Common myeloid progenitor, CD34-positive (primary cell): ENCODE measurements around the gene STX8.

Experiments used
- CTCF ChIA-PET: fragments of 350-600 bp; sonication (Branson Sonifier 250); formaldehyde crosslinking; loops from one replicate; lab custom pipeline; 2021; ENCODE audit warnings: antibody characterized with exemption; lab: Charles Lee
- POLR2A ChIA-PET: fragments of 350-600 bp; sonication (Branson Sonifier 250); formaldehyde crosslinking; loops from one replicate; lab custom pipeline; 2021; ENCODE audit warnings: antibody characterized with exemption; lab: Charles Lee
- DNase-seq, 3 donors: peaks; one replicate each; pipeline versions ENCODE4 v3.0.0 to v3.0.0-alpha.2; 2013
- H3K27ac ChIP-seq, 2 experiments: 1 replicate in 1 of 2; 2 replicates in 1 of 2; pipeline ENCODE4 v1.7.0; 2013; ENCODE audit warnings: inconsistent platforms in 2 of 2, low read length in 2 of 2, mild to moderate bottlenecking in 2 of 2, low read depth in 1 of 2, moderate library complexity in 1 of 2; ENCODE audit not compliant: severe bottlenecking in 2 of 2, insufficient read depth in 1 of 2, poor library complexity in 1 of 2
- H3K27me3 ChIP-seq, 5 experiments: replicated peaks in 2 of 5; 1 replicate in 3 of 5; 2 replicates in 2 of 5; pipeline versions ENCODE4 v1.6.1 to v1.7.0; 2013; ENCODE audit warnings: low read length in 4 of 5, mild to moderate bottlenecking in 2 of 5, moderate library complexity in 2 of 5, inconsistent platforms in 1 of 5; ENCODE audit not compliant: insufficient read depth in 5 of 5, control insufficient read depth in 4 of 5
- H3K36me3 ChIP-seq, 4 experiments: 1 replicate in 2 of 4; 2 replicates in 2 of 4; pipeline versions ENCODE4 v1.6.1 to v1.7.0; 2013; ENCODE audit warnings: low read length in 3 of 4, control low read depth in 1 of 4, mild to moderate bottlenecking in 1 of 4; ENCODE audit not compliant: control insufficient read depth in 4 of 4, insufficient read depth in 4 of 4
- H3K4me1 ChIP-seq, 4 experiments: 1 replicate in 3 of 4; 2 replicates in 1 of 4; pipeline versions ENCODE4 v1.6.1 to v1.7.1; 2013; ENCODE audit warnings: low read length in 3 of 4, mild to moderate bottlenecking in 3 of 4, control low read depth in 1 of 4, inconsistent platforms in 1 of 4, moderate library complexity in 1 of 4; ENCODE audit not compliant: control insufficient read depth in 4 of 4, insufficient read depth in 4 of 4; ENCODE audit errors: control extremely low read depth in 1 of 4
- H3K4me3 ChIP-seq, 7 experiments: 1 replicate in 4 of 7; 2 replicates in 3 of 7; pipeline versions ENCODE4 v1.5.1 to v1.7.0; 2013; ENCODE audit warnings: mild to moderate bottlenecking in 7 of 7, low read length in 6 of 7, moderate library complexity in 6 of 7, inconsistent platforms in 2 of 7, low read depth in 2 of 7, control low read depth in 1 of 7; ENCODE audit not compliant: insufficient read depth in 4 of 7, control insufficient read depth in 1 of 7; ENCODE audit errors: extremely low read depth in 1 of 7
- H3K9me3 ChIP-seq, 5 experiments: 1 replicate in 4 of 5; 2 replicates in 1 of 5; pipeline versions ENCODE4 v1.6.1 to v1.7.1; 2013; ENCODE audit warnings: low read length in 4 of 5, mild to moderate bottlenecking in 2 of 5, inconsistent platforms in 1 of 5, low read depth in 1 of 5, moderate library complexity in 1 of 5; ENCODE audit not compliant: control insufficient read depth in 4 of 5, insufficient read depth in 2 of 5; ENCODE audit errors: control extremely low read depth in 1 of 5
- WGBS: methylation state at CpG from one replicate; pipeline ENCODE4 v1.1.5; 2013; ENCODE audit not compliant: insufficient coverage; 5-methylcytosine and 5-hydroxymethylcytosine counted together

The STX8 gene

DNA sequence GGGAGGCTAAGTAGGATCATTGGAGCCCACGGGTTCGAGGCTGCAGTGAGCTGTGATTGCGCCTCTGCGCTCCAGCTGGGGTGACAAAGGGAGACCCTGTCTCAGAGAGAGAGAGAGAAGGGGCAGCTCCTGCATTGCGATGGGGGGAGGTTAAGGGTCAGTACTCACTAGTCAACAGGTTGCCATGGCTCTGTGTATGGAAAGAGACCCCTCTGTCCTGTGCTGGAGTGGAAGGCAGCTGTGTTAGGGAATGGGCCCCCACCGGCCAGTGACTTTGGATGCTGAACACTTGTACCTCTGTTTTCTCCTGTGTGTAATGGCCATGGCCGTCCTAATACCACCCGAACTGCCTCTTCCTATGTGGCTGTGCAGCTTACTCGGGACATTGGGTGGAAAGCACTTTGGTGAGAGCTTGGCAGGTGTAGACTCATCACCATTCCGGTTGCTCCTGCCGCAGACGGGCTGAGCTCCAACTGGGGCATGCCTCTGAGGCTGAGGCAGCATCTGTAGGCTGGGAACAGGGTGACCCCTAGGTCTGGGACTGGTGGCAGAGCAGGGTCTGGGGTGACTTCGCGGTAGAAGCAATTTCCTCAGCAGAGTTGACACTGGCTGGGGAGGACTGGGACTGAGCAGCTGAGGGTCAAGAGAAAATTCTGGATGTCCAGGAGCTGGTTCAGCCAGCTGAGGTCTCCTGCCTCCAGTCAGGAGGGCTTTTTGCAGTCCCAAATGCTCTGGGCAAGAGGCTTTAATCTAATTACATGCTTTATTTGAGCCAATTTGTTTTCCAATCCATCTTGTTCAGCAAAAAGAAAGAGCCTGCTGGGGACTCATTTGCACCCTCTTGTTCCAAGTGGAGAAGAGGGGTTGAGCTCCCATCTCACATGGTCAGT, 369.9 kb downstream of the STX8 start:
- H3K27me3 ChIP-seq, result no peaks in the 10 kb centered on the region
- CTCF ChIA-PET, result no interaction called here
- H3K9me3 ChIP-seq, result no peaks in the 10 kb centered on the region
- DNase-seq, result no peak
- H3K27ac ChIP-seq, result no peak overlapping the region
- H3K4me1 ChIP-seq, result peaks cover under 1 to 39% (median 14%) of the 10 kb centered on the region in 4 experiments
- POLR2A ChIA-PET, result no interaction called here
- WGBS, result 96% methylated on average over 13 of the region's 14 CpGs
- no peak overlapping the region for H3K4me3 ChIP-seq
- no peaks in the 10 kb centered on the region for H3K36me3 ChIP-seq

DNA sequence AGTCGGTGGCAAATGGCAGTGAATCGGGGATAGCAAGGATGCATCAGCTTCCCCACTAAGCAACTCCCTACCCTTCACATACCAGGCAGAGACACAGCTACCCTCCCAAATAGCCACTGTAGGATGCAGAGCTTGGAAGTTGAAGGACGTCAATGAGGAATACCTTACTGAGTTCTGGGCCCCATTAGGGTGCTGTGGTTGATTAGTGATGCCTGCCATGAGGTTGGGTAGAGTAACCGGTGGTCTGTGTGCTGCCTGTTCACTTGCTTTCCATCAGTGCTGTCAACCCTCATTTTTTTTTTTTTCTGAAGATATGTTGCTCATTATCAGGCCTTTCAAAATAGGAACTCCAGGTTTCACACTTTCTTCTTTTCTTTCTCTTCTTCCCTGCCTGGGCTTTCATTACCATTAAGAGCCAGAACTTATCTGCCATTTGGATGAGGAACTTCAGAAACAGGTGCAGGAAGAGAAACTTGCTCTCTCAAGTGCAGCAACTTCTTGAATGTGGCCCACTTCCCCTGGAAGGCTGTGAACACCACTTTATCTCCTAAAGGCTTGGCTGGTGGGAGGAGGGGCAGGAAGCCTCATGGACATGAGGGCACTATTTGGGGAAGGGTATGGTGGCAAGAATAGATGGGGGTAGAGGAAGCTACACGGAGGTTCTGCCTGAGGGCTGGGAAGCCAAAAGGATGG, 370.8 kb downstream of the STX8 start:
- CTCF ChIA-PET, result interaction anchor here (0.7 kb wide), 1 partner anchor 143 kb away, joined by 3 read pairs; no protein-coding TSS in a partner anchor
- peak; percentile 19 to 71 (median 65) for DNase-seq

DNA sequence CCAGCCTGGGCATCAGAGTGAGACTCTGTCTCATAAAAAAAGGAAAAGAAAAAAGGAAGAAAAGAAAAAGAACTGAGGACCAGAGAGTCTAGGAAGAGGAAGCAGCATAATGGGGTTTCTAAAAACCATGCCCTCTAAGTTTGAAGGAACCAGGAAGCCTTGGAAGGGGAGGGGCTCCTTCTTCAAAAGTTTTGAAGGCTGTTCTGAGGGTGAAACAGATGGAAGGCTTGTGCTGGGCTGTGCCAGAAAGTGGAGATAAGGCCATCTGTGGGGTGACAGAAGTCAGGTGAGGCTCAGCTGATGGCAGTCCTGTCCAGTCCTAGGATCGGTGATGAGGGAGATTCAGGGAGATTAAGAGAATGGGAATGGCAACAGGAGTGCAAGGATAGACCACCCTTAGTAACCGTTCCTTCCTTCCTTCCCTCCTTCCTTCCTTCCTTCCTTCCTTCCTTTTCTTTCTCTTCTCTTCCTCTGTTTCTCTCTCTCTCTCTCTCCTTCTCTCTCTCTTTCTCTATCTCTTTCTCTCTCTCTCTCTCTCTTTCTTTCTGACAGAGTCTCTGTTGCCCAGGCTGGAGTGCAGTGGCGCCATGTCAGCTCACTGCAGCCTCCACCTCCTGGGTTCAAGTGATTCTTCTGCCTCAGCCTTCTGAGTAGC, 371.7 kb downstream of the STX8 start:
- H3K27ac ChIP-seq, result no peak overlapping the region
- 100% methylated on average over 1 of the region's 3 CpGs for WGBS
- H3K27me3 ChIP-seq, result no peaks in the 10 kb centered on the region
- no peak overlapping the region for H3K4me3 ChIP-seq
- peaks cover 0 to 46% (median 14%) of the 10 kb centered on the region in 4 experiments for H3K4me1 ChIP-seq
- ChIA-PET POLR2A (no interaction called here), CTCF (interaction anchor here (0.7 kb wide), 1 partner anchor 142 kb away, joined by 3 read pairs; no protein-coding TSS in a partner anchor)
- H3K9me3 ChIP-seq, result no peaks in the 10 kb centered on the region
- H3K36me3 ChIP-seq, result no peaks in the 10 kb centered on the region
- peak in 2 of 3 donors; percentile 48 to 59 for DNase-seq

More for the DNA sequence above, 370.8 kb downstream of the STX8 start:
- Histone ChIP-seq H3K27ac (no peak overlapping the region), H3K36me3 (no peaks in the 10 kb centered on the region), H3K4me3 (no peak overlapping the region), H3K9me3 (no peaks in the 10 kb centered on the region), H3K27me3 (no peaks in the 10 kb centered on the region), H3K4me1 (peaks cover 0 to 42% (median 14%) of the 10 kb centered on the region in 4 experiments)
- POLR2A ChIA-PET, result no interaction called here
- 50% methylated on average over 2 of the region's 5 CpGs for WGBS

GRCh38 chr17:9202532-9202931, 373.1 kb downstream of the STX8 start:
- Histone ChIP-seq H3K9me3 (no peaks in the 10 kb centered on the region), H3K4me3 (no peak overlapping the region), H3K27me3 (no peaks in the 10 kb centered on the region), H3K27ac (no peak overlapping the region), H3K4me1 (peaks cover 0 to 46% (median 14%) of the 10 kb centered on the region in 4 experiments), H3K36me3 (no peaks in the 10 kb centered on the region)
- CTCF ChIA-PET, result no interaction called here
- DNase-seq, result no peak
- POLR2A ChIA-PET, result no interaction called here
- 95% methylated on average over 3 of the region's 5 CpGs for WGBS

- Histone ChIP-seq H3K9me3 (no peaks in the 10 kb centered on the region), H3K36me3 (no peaks in the 10 kb centered on the region), H3K27me3 (no peaks in the 10 kb centered on the region), H3K4me3 (no peak overlapping the region), H3K27ac (no peak overlapping the region), H3K4me1 (peaks cover 0 to 35% (median 12%) of the 10 kb centered on the region in 4 experiments)
- ChIA-PET CTCF (interaction anchor here (1.2 kb wide), 1 partner anchor 18 kb away, joined by 3 read pairs; no protein-coding TSS in a partner anchor), POLR2A (no interaction called here)
- WGBS, result 89% methylated on average over 5 of the region's 5 CpGs
- no peak for DNase-seq
Observed at GRCh38 chr17:9200699-9201359, 374.8 kb downstream of the STX8 start.
